ENCODE measurements around the gene ZNF770. TPM values are rescaled to one million over a fixed set of nuclear protein-coding genes. Genes with fewer than 3 reads are reported as not detected.
A peak's percentile ranks its signal among the peaks of the same experiment; 100 is the strongest.

ZNF770 gene, protein sequence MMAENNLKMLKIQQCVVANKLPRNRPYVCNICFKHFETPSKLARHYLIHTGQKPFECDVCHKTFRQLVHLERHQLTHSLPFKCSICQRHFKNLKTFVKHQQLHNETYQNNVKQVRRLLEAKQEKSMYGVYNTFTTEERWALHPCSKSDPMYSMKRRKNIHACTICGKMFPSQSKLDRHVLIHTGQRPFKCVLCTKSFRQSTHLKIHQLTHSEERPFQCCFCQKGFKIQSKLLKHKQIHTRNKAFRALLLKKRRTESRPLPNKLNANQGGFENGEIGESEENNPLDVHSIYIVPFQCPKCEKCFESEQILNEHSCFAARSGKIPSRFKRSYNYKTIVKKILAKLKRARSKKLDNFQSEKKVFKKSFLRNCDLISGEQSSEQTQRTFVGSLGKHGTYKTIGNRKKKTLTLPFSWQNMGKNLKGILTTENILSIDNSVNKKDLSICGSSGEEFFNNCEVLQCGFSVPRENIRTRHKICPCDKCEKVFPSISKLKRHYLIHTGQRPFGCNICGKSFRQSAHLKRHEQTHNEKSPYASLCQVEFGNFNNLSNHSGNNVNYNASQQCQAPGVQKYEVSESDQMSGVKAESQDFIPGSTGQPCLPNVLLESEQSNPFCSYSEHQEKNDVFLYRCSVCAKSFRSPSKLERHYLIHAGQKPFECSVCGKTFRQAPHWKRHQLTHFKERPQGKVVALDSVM
- polyA plus RNA-seq (2011; rRNA removed) = 46.2 and 49.0 TPM in 2 replicates
- polyA plus RNA-seq (2012; cell fraction: cytosol; rRNA removed) = 4.2 and 5.0 TPM in 2 replicates
- 2.0 and 3.3 TPM in 2 replicates for polyA plus RNA-seq (2012; cell fraction: nucleus; rRNA removed)
- 23.8 to 25.1 TPM (median 24.9 TPM) in 3 replicates for polyA plus RNA-seq (2017; fragmentation: RNase III; extraction: RNeasy Plus Mini Kit Qiagen cat#74134 plus additional on column Dnase treatment)
- 21.1 and 33.6 TPM in 2 replicates for polyA minus RNA-seq (2011; rRNA and poly(A)+ RNA removed)

DNA sequence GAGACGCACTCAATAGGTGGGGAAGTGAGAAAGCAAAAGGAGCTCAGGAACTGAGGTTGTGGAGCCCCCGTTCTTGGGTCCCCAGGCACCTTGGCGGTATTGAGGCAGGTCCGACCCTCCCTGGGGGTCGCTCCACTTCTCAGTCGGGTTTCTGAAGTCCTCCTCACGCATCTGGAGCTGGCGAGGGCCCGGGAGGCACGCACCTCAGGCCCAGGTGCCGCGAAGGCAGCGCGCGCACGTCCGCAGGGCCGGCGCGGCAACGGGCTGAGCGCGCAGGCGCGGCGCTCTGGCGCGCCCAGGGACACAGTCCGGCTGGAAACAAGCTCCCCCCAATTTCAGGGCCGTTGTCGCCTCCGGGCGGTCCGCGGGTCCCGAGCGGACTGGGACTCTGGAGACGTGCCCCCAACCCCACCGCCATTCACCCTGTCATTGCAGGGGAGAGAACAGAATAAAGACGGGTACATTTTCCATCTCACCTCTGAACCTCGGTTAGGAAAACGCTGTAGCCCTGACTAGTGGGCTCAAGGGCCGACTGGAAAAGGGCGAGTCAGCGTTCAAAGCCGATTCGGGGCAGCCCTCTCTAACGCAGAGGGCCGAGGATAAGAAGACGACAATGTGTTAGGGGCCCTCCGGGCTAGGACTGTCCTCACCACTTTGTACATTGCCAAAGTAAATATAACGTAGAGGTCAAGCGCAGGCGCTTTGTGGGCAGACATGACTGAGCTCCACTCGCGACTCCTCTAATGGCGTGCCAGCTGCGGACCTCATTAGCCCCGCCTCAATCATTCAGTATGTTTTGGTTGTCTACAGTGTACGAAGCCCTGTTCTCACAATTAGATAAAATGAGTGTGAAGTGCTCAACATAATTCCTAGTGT lies at the start of gene ZNF770:
ZNF770 (minus strand) TSS at position 261 of the 876 bp plus-strand sequence. CDS start 4,853 bp downstream, outside the sequence.
- H3K4me2 ChIP-seq = peak within 1 kb of the TSS; percentile 88
- DNase-seq (ENCODE audit: low read depth in 1 of 2, low spot score in 1 of 2) = peak; percentile 87 to 89
- ChIA-PET POLR2A (interaction anchor here (0.6 to 3.0 kb wide), 18 partner anchors 11 to 1021 kb away, joined by 3 to 104 read pairs (median 4); partner anchors contain the start of genes AQR and SLC12A6), CTCF (interaction anchor here (0.6 to 2.6 kb wide), 3 partner anchors 13 to 18 kb away, joined by 3 to 15 read pairs (median 9); partner anchors contain the start of gene AQR)
- FAIRE-seq = no peak
- 0% methylated on average over 44 of the region's 60 CpGs for WGBS (ENCODE audit: missing lambda C conversion rate)
- peak within 1 kb of the TSS; percentile 95 to 98 for H3K27ac ChIP-seq
- peak; percentile 89 to 94 for ATAC-seq
- H3K4me3 ChIP-seq = peak within 1 kb of the TSS; percentile 96
- H3K9me3 ChIP-seq = no peaks in the 10 kb centered on the region
- TF ChIP-seq RFX5 (IDR thresholded peaks at IDR 0.05) = peak; percentile 45
- peak; percentile 90 for TF ChIP-seq BCL3 (IDR thresholded peaks at IDR 0.05)
- TF ChIP-seq FOXS1 (CRISPR knock-in tag; IDR thresholded peaks at IDR 0.05) = 0 out of 2 replicates have a peak, but pooled peaks have one; percentile 8
- TF ChIP-seq, protein P1, sequence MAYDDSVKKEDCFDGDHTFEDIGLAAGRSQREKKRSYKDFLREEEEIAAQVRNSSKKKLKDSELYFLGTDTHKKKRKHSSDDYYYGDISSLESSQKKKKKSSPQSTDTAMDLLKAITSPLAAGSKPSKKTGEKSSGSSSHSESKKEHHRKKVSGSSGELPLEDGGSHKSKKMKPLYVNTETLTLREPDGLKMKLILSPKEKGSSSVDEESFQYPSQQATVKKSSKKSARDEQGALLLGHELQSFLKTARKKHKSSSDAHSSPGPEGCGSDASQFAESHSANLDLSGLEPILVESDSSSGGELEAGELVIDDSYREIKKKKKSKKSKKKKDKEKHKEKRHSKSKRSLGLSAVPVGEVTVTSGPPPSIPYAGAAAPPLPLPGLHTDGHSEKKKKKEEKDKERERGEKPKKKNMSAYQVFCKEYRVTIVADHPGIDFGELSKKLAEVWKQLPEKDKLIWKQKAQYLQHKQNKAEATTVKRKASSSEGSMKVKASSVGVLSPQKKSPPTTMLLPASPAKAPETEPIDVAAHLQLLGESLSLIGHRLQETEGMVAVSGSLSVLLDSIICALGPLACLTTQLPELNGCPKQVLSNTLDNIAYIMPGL (CRISPR knock-in tag; IDR thresholded peaks at IDR 0.05; ENCODE audit: borderline replicate concordance) = peak; percentile 65; the same call in 1 of the 2 replicates
- 0 out of 4 replicates have a peak, but pooled peaks of 1 of the 2 experiments have one; percentile 12 for TF ChIP-seq CEBPB (IDR thresholded peaks at IDR 0.05)
- TF ChIP-seq HDAC2 (IDR thresholded peaks at IDR 0.05) = no peak
- TF ChIP-seq, protein P2, sequence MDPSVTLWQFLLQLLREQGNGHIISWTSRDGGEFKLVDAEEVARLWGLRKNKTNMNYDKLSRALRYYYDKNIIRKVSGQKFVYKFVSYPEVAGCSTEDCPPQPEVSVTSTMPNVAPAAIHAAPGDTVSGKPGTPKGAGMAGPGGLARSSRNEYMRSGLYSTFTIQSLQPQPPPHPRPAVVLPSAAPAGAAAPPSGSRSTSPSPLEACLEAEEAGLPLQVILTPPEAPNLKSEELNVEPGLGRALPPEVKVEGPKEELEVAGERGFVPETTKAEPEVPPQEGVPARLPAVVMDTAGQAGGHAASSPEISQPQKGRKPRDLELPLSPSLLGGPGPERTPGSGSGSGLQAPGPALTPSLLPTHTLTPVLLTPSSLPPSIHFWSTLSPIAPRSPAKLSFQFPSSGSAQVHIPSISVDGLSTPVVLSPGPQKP (IDR thresholded peaks at IDR 0.05; ENCODE audit: low read depth, low read length) = no peak
- TF ChIP-seq, protein P3, sequence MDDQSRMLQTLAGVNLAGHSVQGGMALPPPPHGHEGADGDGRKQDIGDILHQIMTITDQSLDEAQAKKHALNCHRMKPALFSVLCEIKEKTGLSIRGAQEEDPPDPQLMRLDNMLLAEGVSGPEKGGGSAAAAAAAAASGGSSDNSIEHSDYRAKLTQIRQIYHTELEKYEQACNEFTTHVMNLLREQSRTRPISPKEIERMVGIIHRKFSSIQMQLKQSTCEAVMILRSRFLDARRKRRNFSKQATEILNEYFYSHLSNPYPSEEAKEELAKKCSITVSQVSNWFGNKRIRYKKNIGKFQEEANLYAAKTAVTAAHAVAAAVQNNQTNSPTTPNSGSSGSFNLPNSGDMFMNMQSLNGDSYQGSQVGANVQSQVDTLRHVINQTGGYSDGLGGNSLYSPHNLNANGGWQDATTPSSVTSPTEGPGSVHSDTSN (IDR thresholded peaks at IDR 0.05) = 0 out of 2 replicates have a peak, but pooled peaks have one; percentile 65
- TF ChIP-seq ESRRA (IDR thresholded peaks at IDR 0.05; ENCODE audit: borderline replicate concordance, low read length) = peak; percentile 27; the same call in 1 of the 2 replicates
- TF ChIP-seq JUN (IDR thresholded peaks at IDR 0.05) = peak; percentile 83 to 98; a peak in 4 of 5 replicates
- no peak for TF ChIP-seq BHLHE40 (IDR thresholded peaks at IDR 0.05; ENCODE audit: low read depth, low read length)
- TF ChIP-seq MAZ (IDR thresholded peaks at IDR 0.05; ENCODE audit: borderline replicate concordance, low read depth, low read length) = peak; percentile 69; the same call in 1 of the 2 replicates
- peak; percentile 86 for TF ChIP-seq MAFK (IDR thresholded peaks at IDR 0.05; ENCODE audit: partially characterized antibody)
- TF ChIP-seq TP53 (CRISPR knock-in tag; IDR thresholded peaks at IDR 0.05) = no peak; the same call in 1 of the 2 replicates
- TF ChIP-seq, protein P4, sequence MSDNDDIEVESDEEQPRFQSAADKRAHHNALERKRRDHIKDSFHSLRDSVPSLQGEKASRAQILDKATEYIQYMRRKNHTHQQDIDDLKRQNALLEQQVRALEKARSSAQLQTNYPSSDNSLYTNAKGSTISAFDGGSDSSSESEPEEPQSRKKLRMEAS (IDR thresholded peaks at IDR 0.05) = peak; percentile 93
- no peak for TF ChIP-seq USF2 (IDR thresholded peaks at IDR 0.05)
- 0 out of 2 replicates have a peak, but pooled peaks have one; percentile 65 for TF ChIP-seq HOXB5 (CRISPR knock-in tag; IDR thresholded peaks at IDR 0.05)
- peak; percentile 61; the same call in 1 of the 2 replicates for TF ChIP-seq KDM5A (IDR thresholded peaks at IDR 0.05)
- TF ChIP-seq FOSL2 (IDR thresholded peaks at IDR 0.05) = no peak
- TF ChIP-seq FOSL2 (CRISPR knock-in tag; IDR thresholded peaks at IDR 0.05) = peak; percentile 30; the same call in 1 of the 2 replicates
- TF ChIP-seq NPAS2 (CRISPR knock-in tag; IDR thresholded peaks at IDR 0.05; ENCODE audit: borderline replicate concordance) = no peak
- no peak for TF ChIP-seq RCOR1 (IDR thresholded peaks at IDR 0.05; ENCODE audit: low read depth, low read length)
- peak; percentile 85; the same call in 1 of the 2 replicates for TF ChIP-seq PHF8 (IDR thresholded peaks at IDR 0.05; ENCODE audit: borderline replicate concordance, low read depth)
- TF ChIP-seq POLR2A (IDR thresholded peaks at IDR 0.05; ENCODE audit: low read length) = peak; percentile 98
- peak; percentile 44; the same call in 1 of the 2 replicates for TF ChIP-seq GATA3 (IDR thresholded peaks at IDR 0.05; ENCODE audit: borderline replicate concordance)
- TF ChIP-seq CHD4 (IDR thresholded peaks at IDR 0.05; ENCODE audit: borderline replicate concordance) = no peak
- TF ChIP-seq MYC (IDR thresholded peaks at IDR 0.05; ENCODE audit: borderline replicate concordance, low read length) = peak; percentile 88
- TF ChIP-seq, protein P5, sequence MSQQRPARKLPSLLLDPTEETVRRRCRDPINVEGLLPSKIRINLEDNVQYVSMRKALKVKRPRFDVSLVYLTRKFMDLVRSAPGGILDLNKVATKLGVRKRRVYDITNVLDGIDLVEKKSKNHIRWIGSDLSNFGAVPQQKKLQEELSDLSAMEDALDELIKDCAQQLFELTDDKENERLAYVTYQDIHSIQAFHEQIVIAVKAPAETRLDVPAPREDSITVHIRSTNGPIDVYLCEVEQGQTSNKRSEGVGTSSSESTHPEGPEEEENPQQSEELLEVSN (IDR thresholded peaks at IDR 0.05; ENCODE audit: borderline replicate concordance, low read depth) = peak; percentile 71
- H3K4me1 ChIP-seq = peaks cover 28% of the 10 kb centered on the region
